HCT116 (cell line): ENCODE data around the gene CERK. TPM values are rescaled to one million over a fixed set of nuclear protein-coding genes. Genes with fewer than 3 reads are reported as not detected.

Experiments used
- ATAC-seq: fragments of 200-7000 bp; cut with Tn5 transposase; 2 replicates; pipeline ENCODE4 v1.9.1; 2020; ENCODE audit warnings: mild to moderate bottlenecking, moderate library complexity
- BruUV-seq: library from RNA; stranded (reverse); fragments of 400-500 nt; replicated peaks from 2 replicates; lab custom pipeline; 2021; lab: Mats Ljungman, UMichigan
- CTCF ChIA-PET: fragments of 300-600 bp; sonication (Branson Sonifier 250); formaldehyde crosslinking; loops from one replicate; lab custom pipeline; 2021; ENCODE audit warnings: antibody characterized with exemption; lab: Charles Lee
- POLR2A ChIA-PET: fragments of 300-600, 350-600 bp; sonication (Branson Sonifier 250); formaldehyde crosslinking; loops from one replicate; lab custom pipeline; 2021; ENCODE audit warnings: antibody characterized with exemption; lab: Charles Lee
- RAD21 ChIA-PET, 2 experiments: fragments of 300-600 bp; sonication (Branson Sonifier 250); formaldehyde crosslinking; loops; one replicate each; lab custom pipeline; 2023; ENCODE audit warnings: low total read pairs in 2 of 2; ENCODE audit not compliant: uncharacterized antibody in 2 of 2, unreplicated experiment in 2 of 2, low non-redundant PET in 1 of 2; lab: Charles Lee
- DNase-seq: peaks from one replicate; pipeline ENCODE4 v3.0.0-alpha.2; 2010; ENCODE audit warnings: low read depth, low spot score
- H2AFZ ChIP-seq: fragments of 200-600 bp; shearing (Covaris generic), sonication (generic); 2 replicates; pipeline ENCODE4 v1.6.1; 2017; ENCODE audit warnings: low read depth, mixed run types, mixed read lengths, antibody characterized with exemption, low read length; ENCODE audit not compliant: poor library complexity, severe bottlenecking
- H3K27ac ChIP-seq: 2 replicates; pipeline ENCODE4 v1.5.1; 2012; ENCODE audit warnings: low read depth, low read length
- H3K27me3 ChIP-seq: fragments of 200-600 bp; sonication (generic); 2 replicates; pipeline ENCODE4 v1.6.1; 2016; ENCODE audit warnings: mixed run types, low read length, mixed read lengths; ENCODE audit not compliant: insufficient read depth
- H3K36me3 ChIP-seq, 2 experiments: fragments of 200-500 bp in 1 of 2; fragments of 200-600 bp in 1 of 2; sonication (Bioruptor generic) in 1 of 2; sonication (generic) in 1 of 2; 2 replicates each; pipeline versions ENCODE4 v1.5.1 to v1.6.1; 2014 to 2016; ENCODE audit warnings: low read length in 2 of 2, inconsistent platforms in 1 of 2, mixed read lengths in 1 of 2, mixed run types in 1 of 2; ENCODE audit not compliant: insufficient read depth in 2 of 2, control insufficient read depth in 1 of 2
- H3K4me1 ChIP-seq, 2 experiments: fragments of 200-600 bp in 1 of 2; sonication (generic) in 1 of 2; 2 replicates each; pipeline versions ENCODE4 v1.5.1 to v1.6.1; 2012 to 2017; ENCODE audit warnings: low read length in 2 of 2, inconsistent platforms in 1 of 2, mild to moderate bottlenecking in 1 of 2, mixed read lengths in 1 of 2, mixed run types in 1 of 2, moderate library complexity in 1 of 2; ENCODE audit not compliant: insufficient read depth in 2 of 2, control insufficient read depth in 1 of 2
- H3K4me2 ChIP-seq: fragments of 200-600 bp; sonication (generic); 2 replicates; pipeline ENCODE4 v1.6.1; 2017; ENCODE audit warnings: mixed run types, low read length, mixed read lengths
- H3K4me3 ChIP-seq, 2 experiments: fragments of 200-600 bp in 1 of 2; sonication (generic) in 1 of 2; replicated peaks in 1 of 2; 2 replicates each; pipeline ENCODE4 v1.5.1; 2011 to 2016; ENCODE audit warnings: low read length in 2 of 2, control low read depth in 1 of 2, low read depth in 1 of 2, mild to moderate bottlenecking in 1 of 2, mixed read lengths in 1 of 2, mixed run types in 1 of 2
- H3K79me2 ChIP-seq: fragments of 200-600 bp; sonication (generic); 2 replicates; pipeline ENCODE4 v1.6.1; 2017; ENCODE audit warnings: mild to moderate bottlenecking, mixed run types, low read length, moderate library complexity, mixed read lengths; ENCODE audit not compliant: insufficient read depth
- H3K9ac ChIP-seq: fragments of 200-600 bp; sonication (generic); 2 replicates; pipeline ENCODE4 v1.6.1; 2016; ENCODE audit warnings: low read length, mixed read lengths
- H3K9me2 ChIP-seq: fragments of 200-600 bp; sonication (generic), shearing (Covaris generic); 2 replicates; pipeline ENCODE4 v1.6.1; 2017; ENCODE audit warnings: mixed run types, mild to moderate bottlenecking, moderate library complexity; ENCODE audit not compliant: insufficient read depth
- H3K9me3 ChIP-seq, 2 experiments: fragments of 200-500 bp in 1 of 2; fragments of 200-600 bp in 1 of 2; sonication (Bioruptor generic) in 1 of 2; sonication (generic) in 1 of 2; 2 replicates each; pipeline ENCODE4 v1.6.1; 2014 to 2017; ENCODE audit warnings: low read length in 2 of 2, mixed read lengths in 2 of 2, inconsistent platforms in 1 of 2, low read depth in 1 of 2, mild to moderate bottlenecking in 1 of 2, mixed run types in 1 of 2, moderate library complexity in 1 of 2; ENCODE audit not compliant: control insufficient read depth in 1 of 2, insufficient read depth in 1 of 2
- H4K20me1 ChIP-seq: fragments of 200-600 bp; sonication (generic), shearing (Covaris generic); 2 replicates; pipeline ENCODE4 v1.6.1; 2017; ENCODE audit warnings: mixed run types, mild to moderate bottlenecking, moderate library complexity; ENCODE audit not compliant: insufficient read depth
- CBX3 ChIP-seq: IDR thresholded peaks from 2 replicates; pipeline ENCODE4 v1.6.1; 2012; ENCODE audit warnings: low read depth
- ELF1 ChIP-seq: IDR thresholded peaks from 2 replicates; pipeline ENCODE4 v1.6.1; 2012; ENCODE audit warnings: low read depth, borderline replicate concordance
- EZH2phosphoT487 ChIP-seq: fragments of 200-600 bp; IDR thresholded peaks from 2 replicates; pipeline ENCODE4 v1.6.1; 2018; ENCODE audit warnings: antibody characterized with exemption, borderline replicate concordance
- FOSL1 ChIP-seq: IDR thresholded peaks from 2 replicates; pipeline ENCODE4 v1.6.1; 2012; ENCODE audit warnings: low read depth
- JUND ChIP-seq: IDR thresholded peaks from 2 replicates; pipeline ENCODE4 v1.6.1; 2012
- MAX ChIP-seq: IDR thresholded peaks from 2 replicates; pipeline ENCODE4 v1.6.1; 2012
- POLR2AphosphoS5 ChIP-seq: IDR thresholded peaks from 2 replicates; pipeline ENCODE4 v1.6.1; 2011; ENCODE audit warnings: mild to moderate bottlenecking, low read depth, low read length, moderate library complexity
- RAD21 ChIP-seq: IDR thresholded peaks from 2 replicates; pipeline ENCODE4 v1.6.1; 2012; ENCODE audit warnings: low read depth, mild to moderate bottlenecking
- YY1 ChIP-seq: IDR thresholded peaks from 2 replicates; pipeline ENCODE4 v1.6.1; 2011; ENCODE audit warnings: low read length, low read depth, moderate library complexity, mild to moderate bottlenecking; ENCODE audit not compliant: insufficient replicate concordance; ENCODE audit errors: extremely low read depth
- intact Hi-C: fragments of 100-400 bp; cut with micrococcal nuclease; formaldehyde crosslinking; loops from 2 replicates; pipeline ENCODE4 v1.10.0; 2022
- total RNA-seq: library from RNA; stranded (reverse); gene quantifications from one replicate; pipeline ENCODE4 v1.2.1, GENCODE V29; 2021; ENCODE audit not compliant: unreplicated experiment
- TF ChIP-seq, protein P1 (sequence below): IDR thresholded peaks from 2 replicates; pipeline ENCODE4 v1.6.1; 2011; ENCODE audit warnings: mild to moderate bottlenecking, low read length, moderate library complexity; ENCODE audit not compliant: insufficient replicate concordance; ENCODE audit errors: extremely low read depth

The CERK gene
- total RNA-seq, 1 experiment from 2014 or later = 35.0 TPM

GRCh38 chr22:46742576-46743221, 4.6 kb upstream of the CERK start:
- no peaks in the 10 kb centered on the region for H3K27me3 ChIP-seq
- H2AFZ ChIP-seq = no peak overlapping the region
- no peak overlapping the region for H3K27ac ChIP-seq
- H3K4me2 ChIP-seq = no peak overlapping the region
- H3K9me3 ChIP-seq = no peaks in the 10 kb centered on the region
- intact Hi-C loops = no loop called here
- CTCF ChIA-PET = no interaction called here
- no peaks in the 10 kb centered on the region for H3K9me2 ChIP-seq
- TF ChIP-seq RAD21 (no peak), YY1 (no peak), EZH2phosphoT487 (no peak)
- TF ChIP-seq, protein P1, sequence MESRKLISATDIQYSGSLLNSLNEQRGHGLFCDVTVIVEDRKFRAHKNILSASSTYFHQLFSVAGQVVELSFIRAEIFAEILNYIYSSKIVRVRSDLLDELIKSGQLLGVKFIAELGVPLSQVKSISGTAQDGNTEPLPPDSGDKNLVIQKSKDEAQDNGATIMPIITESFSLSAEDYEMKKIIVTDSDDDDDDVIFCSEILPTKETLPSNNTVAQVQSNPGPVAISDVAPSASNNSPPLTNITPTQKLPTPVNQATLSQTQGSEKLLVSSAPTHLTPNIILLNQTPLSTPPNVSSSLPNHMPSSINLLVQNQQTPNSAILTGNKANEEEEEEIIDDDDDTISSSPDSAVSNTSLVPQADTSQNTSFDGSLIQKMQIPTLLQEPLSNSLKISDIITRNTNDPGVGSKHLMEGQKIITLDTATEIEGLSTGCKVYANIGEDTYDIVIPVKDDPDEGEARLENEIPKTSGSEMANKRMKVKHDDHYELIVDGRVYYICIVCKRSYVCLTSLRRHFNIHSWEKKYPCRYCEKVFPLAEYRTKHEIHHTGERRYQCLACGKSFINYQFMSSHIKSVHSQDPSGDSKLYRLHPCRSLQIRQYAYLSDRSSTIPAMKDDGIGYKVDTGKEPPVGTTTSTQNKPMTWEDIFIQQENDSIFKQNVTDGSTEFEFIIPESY = no peak
- no peak overlapping the region for H3K9ac ChIP-seq
- H3K36me3 ChIP-seq = no peaks in the 10 kb centered on the region
- POLR2A ChIA-PET = interaction anchor here (1.4 kb wide), 1 partner anchor 20 kb away, joined by 3 read pairs; the partner anchor contains the start of gene TBC1D22A
- ATAC-seq (no peak), DNase-seq (no peak)
- H3K79me2 ChIP-seq = peaks cover under 1% of the 10 kb centered on the region; the same call in 1 of the 2 replicates
- BruUV-seq = no TSS peak
- no peak overlapping the region for H3K4me3 ChIP-seq
- H3K4me1 ChIP-seq = peaks cover 13 to 23% of the 10 kb centered on the region in 2 experiments
- RAD21 ChIA-PET = no interaction called here
- H4K20me1 ChIP-seq = no peaks in the 10 kb centered on the region

GRCh38 chr22:46741974-46742519, 4.0 kb upstream of the CERK start:
- Histone ChIP-seq H3K4me3 (no peak overlapping the region), H3K4me2 (no peak overlapping the region), H4K20me1 (no peaks in the 10 kb centered on the region), H3K36me3 (no peaks in the 10 kb centered on the region), H3K27me3 (no peaks in the 10 kb centered on the region), H3K27ac (no peak overlapping the region), H3K9ac (no peak overlapping the region), H3K9me2 (no peaks in the 10 kb centered on the region), H3K79me2 (peaks cover 7% of the 10 kb centered on the region), H3K4me1 (peaks cover 13 to 25% of the 10 kb centered on the region in 2 experiments), H2AFZ (no peak overlapping the region), H3K9me3 (no peaks in the 10 kb centered on the region)
- TF ChIP-seq ELF1 (no peak), POLR2AphosphoS5 (no peak), FOSL1 (no peak), CBX3 (no peak), MAX (no peak), JUND (no peak)
- no TSS peak for BruUV-seq
- RAD21 ChIA-PET = no interaction called here
- ATAC-seq = no peak
- DNase-seq = no peak
- intact Hi-C loops = no loop called here
- CTCF ChIA-PET = no interaction called here
- POLR2A ChIA-PET = interaction anchor here (1.4 kb wide), 1 partner anchor 20 kb away, joined by 3 read pairs; the partner anchor contains the start of gene TBC1D22A
